Measurements from ENCODE around the gene DENND6A.
"Not testable (repeated sequence)": the region's sequence is repeated elsewhere in the genome, so short reads cannot be mapped to it uniquely, and the experiment has no call there.

Gene DENND6A

DNA sequence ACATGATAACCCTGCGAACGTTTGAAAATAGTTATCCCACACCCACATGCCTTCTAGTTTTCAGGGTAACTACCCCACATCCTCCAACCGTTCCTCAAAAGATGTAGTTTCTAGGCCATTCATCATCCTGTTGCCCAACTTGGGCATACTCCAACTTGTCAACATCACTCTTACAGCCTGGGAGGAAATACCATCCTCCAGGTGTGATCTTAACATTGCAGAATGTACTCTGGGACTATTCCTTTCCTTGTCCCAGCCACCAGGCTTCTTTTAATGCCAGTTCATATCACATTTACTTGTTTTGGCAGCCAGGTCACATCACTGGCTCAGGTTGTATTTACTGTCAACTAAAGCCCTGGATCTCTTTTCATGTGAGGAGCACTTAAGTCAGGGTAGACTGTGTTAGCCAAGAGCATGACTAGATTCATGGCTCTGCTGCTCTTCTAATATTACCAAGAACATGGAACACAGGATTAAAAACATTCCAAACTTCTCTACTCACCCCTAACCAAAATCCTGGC is 4.0 kb upstream of the DENND6A start:
- no peak for DNase-seq (ENCODE audit: low spot score)
- TF ChIP-seq, protein P1, sequence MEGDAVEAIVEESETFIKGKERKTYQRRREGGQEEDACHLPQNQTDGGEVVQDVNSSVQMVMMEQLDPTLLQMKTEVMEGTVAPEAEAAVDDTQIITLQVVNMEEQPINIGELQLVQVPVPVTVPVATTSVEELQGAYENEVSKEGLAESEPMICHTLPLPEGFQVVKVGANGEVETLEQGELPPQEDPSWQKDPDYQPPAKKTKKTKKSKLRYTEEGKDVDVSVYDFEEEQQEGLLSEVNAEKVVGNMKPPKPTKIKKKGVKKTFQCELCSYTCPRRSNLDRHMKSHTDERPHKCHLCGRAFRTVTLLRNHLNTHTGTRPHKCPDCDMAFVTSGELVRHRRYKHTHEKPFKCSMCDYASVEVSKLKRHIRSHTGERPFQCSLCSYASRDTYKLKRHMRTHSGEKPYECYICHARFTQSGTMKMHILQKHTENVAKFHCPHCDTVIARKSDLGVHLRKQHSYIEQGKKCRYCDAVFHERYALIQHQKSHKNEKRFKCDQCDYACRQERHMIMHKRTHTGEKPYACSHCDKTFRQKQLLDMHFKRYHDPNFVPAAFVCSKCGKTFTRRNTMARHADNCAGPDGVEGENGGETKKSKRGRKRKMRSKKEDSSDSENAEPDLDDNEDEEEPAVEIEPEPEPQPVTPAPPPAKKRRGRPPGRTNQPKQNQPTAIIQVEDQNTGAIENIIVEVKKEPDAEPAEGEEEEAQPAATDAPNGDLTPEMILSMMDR (IDR thresholded peaks at IDR 0.05; ENCODE audit: extremely low read depth, missing control alignments): no peak

DNA sequence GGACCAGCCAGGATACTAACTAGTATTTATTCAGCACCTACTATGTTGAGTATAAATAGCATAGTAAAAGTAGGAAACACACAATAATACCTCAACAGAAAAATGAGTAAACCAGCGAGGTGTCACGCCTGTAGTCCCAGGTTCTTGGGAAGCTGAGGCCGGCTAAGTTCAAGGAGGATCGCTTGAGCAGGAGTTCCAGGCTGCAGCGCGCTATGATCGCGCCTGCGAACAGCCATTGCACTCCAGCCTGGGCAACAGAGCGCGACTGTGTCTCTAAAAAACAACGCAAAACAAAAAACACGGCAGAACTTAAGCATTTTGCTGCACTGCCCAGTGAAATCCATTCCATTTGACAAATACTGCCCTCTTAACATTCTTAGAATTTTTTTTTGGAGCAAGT is 1.3 kb upstream of the DENND6A start:
- TF ChIP-seq, protein P1 (IDR thresholded peaks at IDR 0.05; ENCODE audit: extremely low read depth, missing control alignments): no peak
- DNase-seq (ENCODE audit: low spot score): no peak

DNA sequence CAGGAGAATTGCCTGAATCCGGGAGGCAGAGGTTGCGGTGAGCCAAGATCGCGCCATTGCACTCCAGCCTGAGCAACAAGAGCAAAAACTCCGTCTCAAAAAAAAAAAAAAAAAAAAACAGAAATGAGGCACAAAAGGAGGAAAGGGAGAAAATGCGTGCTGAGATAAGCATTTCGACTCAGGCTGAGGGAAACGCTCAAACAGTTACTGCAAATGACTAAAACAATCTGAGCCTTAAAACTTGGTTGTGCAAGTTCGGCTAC is 813 bp downstream of the DENND6A start:
- DNase-seq (ENCODE audit: low spot score): not testable (repeated sequence)

DNA sequence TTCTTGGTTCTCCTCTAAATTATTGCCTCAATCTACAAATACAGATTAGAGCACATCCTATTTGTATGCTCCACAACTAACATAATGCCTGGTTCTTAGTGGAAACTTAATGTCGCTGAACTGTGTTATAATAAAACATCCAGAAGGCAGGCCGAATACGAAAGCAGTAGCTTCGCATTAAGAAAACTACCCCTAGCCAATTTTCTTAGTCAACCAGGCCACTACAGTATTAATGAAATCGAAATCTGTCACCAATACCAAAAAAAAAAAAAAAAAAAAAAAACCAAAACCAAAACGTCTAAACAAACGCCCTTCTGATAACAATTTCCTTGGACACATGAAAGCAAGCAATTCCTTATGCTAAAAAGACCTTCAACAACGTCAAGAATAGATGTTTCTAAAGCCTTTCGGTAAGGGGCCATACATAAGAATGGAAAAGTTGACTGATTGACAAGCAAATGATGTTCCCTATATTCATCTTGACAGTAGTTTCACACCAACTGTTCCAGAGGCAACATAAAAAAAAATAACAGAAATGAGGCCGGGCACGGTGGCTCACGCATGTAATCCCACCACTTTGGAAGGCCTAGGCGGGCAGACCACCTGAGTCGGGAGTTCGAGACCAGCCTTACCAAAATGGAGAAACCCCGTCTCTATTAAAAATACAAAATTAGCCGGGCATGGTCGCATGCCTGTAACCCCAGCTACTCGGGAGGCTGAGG is 1.3 kb downstream of the DENND6A start:
- peak; percentile 24 for DNase-seq (ENCODE audit: low spot score)
- TF ChIP-seq, protein P1 (IDR thresholded peaks at IDR 0.05; ENCODE audit: extremely low read depth, missing control alignments): no peak

DNA sequence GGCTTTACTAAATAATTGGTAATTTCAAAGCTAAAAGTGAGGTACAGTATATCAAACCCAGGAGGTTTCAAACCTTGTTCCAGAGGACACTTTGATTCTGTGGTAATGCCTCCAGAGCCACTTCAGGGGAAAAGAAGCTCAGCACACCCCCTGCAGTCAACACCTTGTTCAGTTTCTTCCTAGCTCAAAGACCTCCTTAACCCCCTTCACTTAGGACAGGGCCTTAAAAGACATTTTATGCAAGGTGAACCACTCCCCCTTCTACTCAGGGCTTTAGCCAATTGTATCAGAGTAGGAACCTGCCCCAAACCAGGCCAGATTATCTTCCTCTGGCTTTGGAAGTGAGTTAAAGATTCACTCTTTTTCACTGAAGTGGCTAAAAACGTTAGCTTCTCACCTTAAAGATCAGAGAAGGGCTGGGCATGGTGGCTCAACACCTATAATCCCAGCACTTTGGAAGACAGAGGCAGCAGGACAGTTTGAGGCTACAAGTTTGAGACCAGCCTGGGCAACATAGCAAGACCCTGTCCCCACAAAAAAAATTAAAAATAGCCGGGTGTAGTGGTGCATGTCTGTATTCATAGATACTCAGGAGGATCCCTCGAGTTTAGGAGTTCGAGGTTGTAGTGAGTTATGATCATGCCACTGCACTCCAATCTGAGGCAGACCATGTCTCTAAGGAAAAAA is 3.4 kb downstream of the DENND6A start:
- DNase-seq (ENCODE audit: low spot score): no peak

DNA sequence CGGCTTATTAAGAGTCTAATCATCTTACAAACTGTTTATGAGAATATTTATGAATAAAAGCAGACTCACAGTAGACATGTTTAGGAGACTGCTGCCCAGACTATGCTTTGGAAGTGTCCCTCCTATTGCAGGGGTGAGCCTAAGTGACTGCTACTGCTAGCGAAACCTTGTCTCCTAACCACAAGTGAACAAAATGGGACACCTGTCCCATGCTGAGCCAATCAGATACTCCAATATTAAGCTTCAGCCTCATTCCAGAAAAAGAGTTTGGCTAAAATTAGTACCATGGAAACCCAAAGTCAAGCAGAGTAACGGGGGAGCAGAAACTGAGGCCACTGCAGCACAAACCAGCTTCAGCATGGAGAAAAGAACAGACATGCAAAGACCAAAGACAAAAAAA is 4.6 kb downstream of the DENND6A start:
- peak; percentile 15 for DNase-seq (ENCODE audit: low spot score)
- TF ChIP-seq, protein P1 (IDR thresholded peaks at IDR 0.05; ENCODE audit: extremely low read depth, missing control alignments): no peak

More for the DNA sequence above, 3.4 kb downstream of the DENND6A start:
- TF ChIP-seq, protein P1 (IDR thresholded peaks at IDR 0.05; ENCODE audit: extremely low read depth, missing control alignments): no peak

DNA sequence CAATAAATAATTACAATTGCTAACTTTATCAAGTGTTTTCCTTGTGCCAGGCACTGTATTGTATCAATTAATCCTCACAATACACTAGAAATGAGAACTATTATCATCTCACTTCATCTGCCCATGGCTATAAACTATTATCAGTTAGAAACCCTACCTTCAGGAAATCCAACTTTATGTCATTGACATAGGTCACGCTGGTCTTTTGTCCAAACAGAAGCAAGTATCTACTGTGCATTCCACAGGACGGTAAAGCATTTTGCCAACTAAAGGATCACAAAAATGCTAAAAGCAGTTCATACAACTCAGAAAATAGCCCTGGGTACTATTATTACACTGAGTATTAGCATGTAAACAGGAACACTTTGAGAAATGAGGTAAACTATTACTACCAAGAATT is 9.6 kb downstream of the DENND6A start:
- TF ChIP-seq, protein P1 (IDR thresholded peaks at IDR 0.05; ENCODE audit: extremely low read depth, missing control alignments): no peak
- no peak for DNase-seq (ENCODE audit: low spot score)

DNA sequence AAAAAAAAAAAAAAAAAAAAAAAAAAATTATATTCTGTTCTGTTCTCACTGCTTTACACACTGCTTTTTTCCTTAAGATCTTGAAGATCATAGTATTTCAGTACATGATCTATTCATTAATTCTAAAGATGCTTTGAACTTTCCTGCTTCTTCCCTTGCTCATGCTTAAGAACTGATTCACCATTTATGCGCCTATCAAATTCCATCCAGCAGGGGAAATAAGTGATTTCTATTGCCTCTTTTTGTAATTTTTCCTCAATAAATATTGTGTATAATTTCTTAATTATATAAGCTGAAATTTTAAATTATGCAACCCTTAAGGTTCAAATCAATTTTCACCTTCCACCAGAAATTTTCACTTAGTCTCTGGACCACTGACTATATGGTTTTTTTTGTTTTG is 10.6 kb downstream of the DENND6A start:
- TF ChIP-seq, protein P1 (IDR thresholded peaks at IDR 0.05; ENCODE audit: extremely low read depth, missing control alignments): no peak
- DNase-seq (ENCODE audit: low spot score): no peak
